HG03469 (cell line): ENCODE measurements around the gene CFB.
"Not testable (repeated sequence)": the region's sequence is repeated elsewhere in the genome, so short reads cannot be mapped to it uniquely, and the experiment has no call there.

Experiments used
- ATAC-seq: cut with Tn5 transposase; IDR thresholded peaks from one replicate; pipeline ENCODE4 v1.9.1; 2021; ENCODE audit warnings: mild to moderate bottlenecking, moderate library complexity, moderate number of reproducible peaks; ENCODE audit not compliant: unreplicated experiment

CFB gene

GRCh38 chr6:31969712-31970603 is 24.1 kb downstream of the CFB start:
- ATAC-seq, result no peak

- no peak for ATAC-seq
Measured at GRCh38 chr6:31970604-31971271, 24.8 kb downstream of the CFB start.

GRCh38 chr6:31971279-31971992 is 25.5 kb downstream of the CFB start:
- ATAC-seq, result no peak

- ATAC-seq, result peak; percentile 69
Measured at GRCh38 chr6:31971993-31972708, 26.3 kb downstream of the CFB start, which contains the start of gene DXO. Gene DXO (minus strand): TSS chr6:31972138. CDS start chr6:31971675, 463 bp downstream.

- ATAC-seq, result no peak
Measured at GRCh38 chr6:31972709-31973350, 26.9 kb downstream of the CFB start.

GRCh38 chr6:31976065-31976464 is 30.2 kb downstream of the CFB start:
- ATAC-seq, result not testable (repeated sequence)

- ATAC-seq, result no peak
Measured at GRCh38 chr6:31977816-31978431, 32.0 kb downstream of the CFB start.

GRCh38 chr6:31978831-31979230 is 32.9 kb downstream of the CFB start:
- ATAC-seq, result no peak

GRCh38 chr6:31979238-31979898 is 33.5 kb downstream of the CFB start:
- no peak for ATAC-seq

GRCh38 chr6:31980195-31980876 is 34.4 kb downstream of the CFB start:
- not testable (repeated sequence) for ATAC-seq

- not testable (repeated sequence) for ATAC-seq
Measured at GRCh38 chr6:31980998-31981397, 35.1 kb downstream of the CFB start.

- ATAC-seq, result not testable (repeated sequence)
Measured at GRCh38 chr6:31981744-31982143, 35.8 kb downstream of the CFB start, which contains the start of gene C4A. Gene C4A (plus strand): TSS chr6:31982057. CDS start chr6:31982108, 51 bp downstream.

- not testable (repeated sequence) for ATAC-seq
Measured at GRCh38 chr6:31989363-31989762, 43.5 kb downstream of the CFB start.

- ATAC-seq, result not testable (repeated sequence)
Measured at GRCh38 chr6:31994421-31994820, 48.5 kb downstream of the CFB start.

GRCh38 chr6:31996385-31996784 is 50.5 kb downstream of the CFB start:
- not testable (repeated sequence) for ATAC-seq
